ENCODE measurements around the gene C5orf63. TPM values are rescaled to one million over a fixed set of nuclear protein-coding genes. Genes with fewer than 3 reads are reported as not detected.

Gene C5orf63
- total RNA-seq, 1 donor from 2014 or later: 11.8 TPM

DNA sequence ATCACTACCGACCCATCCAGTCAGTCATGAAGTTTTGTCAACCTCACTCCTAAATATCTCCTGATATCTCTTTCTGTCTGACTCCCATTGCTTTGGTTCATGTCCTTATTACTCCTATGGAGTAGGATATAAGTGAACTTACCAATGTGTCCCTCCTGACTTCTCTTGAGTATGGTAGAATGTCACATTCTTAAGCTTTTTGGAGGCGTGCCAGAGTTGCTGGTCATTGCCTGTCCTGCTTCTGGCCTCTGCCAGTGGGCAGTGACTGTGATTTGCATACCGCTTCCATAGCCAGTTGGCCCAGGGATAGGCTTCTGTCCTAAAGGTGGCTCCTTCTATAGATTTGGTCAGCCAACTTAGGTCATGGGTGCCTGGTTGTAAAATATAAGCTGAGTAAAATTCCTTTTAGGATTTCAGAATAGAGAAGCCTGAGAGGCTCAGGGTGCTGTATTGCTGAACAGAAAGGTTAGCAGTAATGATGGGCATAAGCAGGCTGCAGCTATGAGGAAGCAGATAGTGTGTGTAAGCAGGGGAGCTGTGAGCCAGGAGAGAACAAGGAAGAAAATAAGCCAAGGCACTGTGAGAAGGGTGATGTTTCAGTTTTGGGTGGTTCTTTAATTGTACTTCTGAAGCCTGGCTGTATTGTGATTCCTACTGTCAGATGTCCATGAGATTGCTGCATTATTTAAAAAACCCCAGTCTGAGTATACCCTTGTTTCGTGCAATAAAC is 26.8 kb downstream of the C5orf63 start:
- TF ChIP-seq, protein P1, sequence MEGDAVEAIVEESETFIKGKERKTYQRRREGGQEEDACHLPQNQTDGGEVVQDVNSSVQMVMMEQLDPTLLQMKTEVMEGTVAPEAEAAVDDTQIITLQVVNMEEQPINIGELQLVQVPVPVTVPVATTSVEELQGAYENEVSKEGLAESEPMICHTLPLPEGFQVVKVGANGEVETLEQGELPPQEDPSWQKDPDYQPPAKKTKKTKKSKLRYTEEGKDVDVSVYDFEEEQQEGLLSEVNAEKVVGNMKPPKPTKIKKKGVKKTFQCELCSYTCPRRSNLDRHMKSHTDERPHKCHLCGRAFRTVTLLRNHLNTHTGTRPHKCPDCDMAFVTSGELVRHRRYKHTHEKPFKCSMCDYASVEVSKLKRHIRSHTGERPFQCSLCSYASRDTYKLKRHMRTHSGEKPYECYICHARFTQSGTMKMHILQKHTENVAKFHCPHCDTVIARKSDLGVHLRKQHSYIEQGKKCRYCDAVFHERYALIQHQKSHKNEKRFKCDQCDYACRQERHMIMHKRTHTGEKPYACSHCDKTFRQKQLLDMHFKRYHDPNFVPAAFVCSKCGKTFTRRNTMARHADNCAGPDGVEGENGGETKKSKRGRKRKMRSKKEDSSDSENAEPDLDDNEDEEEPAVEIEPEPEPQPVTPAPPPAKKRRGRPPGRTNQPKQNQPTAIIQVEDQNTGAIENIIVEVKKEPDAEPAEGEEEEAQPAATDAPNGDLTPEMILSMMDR (IDR thresholded peaks at IDR 0.05; ENCODE audit: partially characterized antibody, unreplicated experiment): no peak
- no peaks in the 10 kb centered on the region for H3K36me3 Mint-ChIP-seq (ENCODE audit: unreplicated experiment)
- H3K4me1 Mint-ChIP-seq (ENCODE audit: low read depth, unreplicated experiment): no peaks in the 10 kb centered on the region
- DNase-seq: no peak
- no peaks in the 10 kb centered on the region for H3K9me3 Mint-ChIP-seq (ENCODE audit: unreplicated experiment)
- H3K27me3 Mint-ChIP-seq (ENCODE audit: unreplicated experiment): peaks cover 1% of the 10 kb centered on the region
- no peak overlapping the region for H3K27ac Mint-ChIP-seq (ENCODE audit: unreplicated experiment)
- H3K4me3 Mint-ChIP-seq (ENCODE audit: unreplicated experiment): no peak overlapping the region

DNA sequence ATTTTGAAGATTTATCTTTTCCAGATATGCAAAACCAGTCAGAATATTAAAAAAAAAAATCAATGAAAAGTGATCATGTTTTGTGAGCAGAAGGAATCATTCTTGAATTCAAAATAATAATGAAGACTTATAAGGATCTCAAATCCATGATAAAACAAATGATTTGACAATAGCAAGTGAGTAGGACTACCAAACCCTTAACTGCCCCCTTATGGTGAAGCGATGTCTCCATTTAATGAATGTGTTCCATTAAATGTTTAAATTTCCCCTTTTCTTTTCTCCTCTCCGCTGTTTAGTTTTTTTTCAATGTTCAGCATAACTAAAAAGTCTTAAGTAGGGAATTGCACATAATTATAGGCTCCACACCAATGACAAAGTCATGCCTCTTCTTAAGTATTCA is 30.7 kb downstream of the C5orf63 start:
- H3K27ac Mint-ChIP-seq (ENCODE audit: unreplicated experiment): no peak overlapping the region
- no peak for DNase-seq
- TF ChIP-seq, protein P1 (IDR thresholded peaks at IDR 0.05; ENCODE audit: partially characterized antibody, unreplicated experiment): no peak

DNA sequence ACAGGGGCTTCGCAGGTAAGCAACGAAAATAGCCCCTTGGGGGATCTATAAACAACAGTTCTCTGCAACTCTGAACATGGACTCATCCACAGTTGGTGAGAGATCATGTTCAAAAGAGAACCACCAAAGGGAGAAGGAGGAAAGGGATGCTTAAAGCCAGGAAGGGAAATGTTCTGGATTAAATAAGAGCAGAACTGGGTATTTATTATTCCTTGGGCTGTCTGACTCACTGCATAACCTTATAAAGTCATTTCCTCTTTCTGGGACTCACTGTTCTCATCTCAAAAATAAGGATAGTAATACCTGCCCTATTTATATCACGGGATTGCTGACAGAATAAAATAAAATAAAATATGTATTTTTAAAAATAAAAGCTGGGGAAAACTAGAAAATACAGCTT is 31.7 kb downstream of the C5orf63 start:
- H3K27me3 Mint-ChIP-seq (ENCODE audit: unreplicated experiment): peaks cover 2% of the 10 kb centered on the region
- DNase-seq: no peak
- H3K27ac Mint-ChIP-seq (ENCODE audit: unreplicated experiment): no peak overlapping the region
- peaks cover 3% of the 10 kb centered on the region for H3K4me1 Mint-ChIP-seq (ENCODE audit: low read depth, unreplicated experiment)
- H3K36me3 Mint-ChIP-seq (ENCODE audit: unreplicated experiment): no peaks in the 10 kb centered on the region
- H3K9me3 Mint-ChIP-seq (ENCODE audit: unreplicated experiment): no peaks in the 10 kb centered on the region
- no peak overlapping the region for H3K4me3 Mint-ChIP-seq (ENCODE audit: unreplicated experiment)
- TF ChIP-seq, protein P1 (IDR thresholded peaks at IDR 0.05; ENCODE audit: partially characterized antibody, unreplicated experiment): no peak

More for the DNA sequence above, 30.7 kb downstream of the C5orf63 start:
- H3K36me3 Mint-ChIP-seq (ENCODE audit: unreplicated experiment): no peaks in the 10 kb centered on the region
- no peaks in the 10 kb centered on the region for H3K9me3 Mint-ChIP-seq (ENCODE audit: unreplicated experiment)
- no peak overlapping the region for H3K4me3 Mint-ChIP-seq (ENCODE audit: unreplicated experiment)
- peaks cover 3% of the 10 kb centered on the region for H3K4me1 Mint-ChIP-seq (ENCODE audit: low read depth, unreplicated experiment)
- H3K27me3 Mint-ChIP-seq (ENCODE audit: unreplicated experiment): peaks cover 2% of the 10 kb centered on the region

DNA sequence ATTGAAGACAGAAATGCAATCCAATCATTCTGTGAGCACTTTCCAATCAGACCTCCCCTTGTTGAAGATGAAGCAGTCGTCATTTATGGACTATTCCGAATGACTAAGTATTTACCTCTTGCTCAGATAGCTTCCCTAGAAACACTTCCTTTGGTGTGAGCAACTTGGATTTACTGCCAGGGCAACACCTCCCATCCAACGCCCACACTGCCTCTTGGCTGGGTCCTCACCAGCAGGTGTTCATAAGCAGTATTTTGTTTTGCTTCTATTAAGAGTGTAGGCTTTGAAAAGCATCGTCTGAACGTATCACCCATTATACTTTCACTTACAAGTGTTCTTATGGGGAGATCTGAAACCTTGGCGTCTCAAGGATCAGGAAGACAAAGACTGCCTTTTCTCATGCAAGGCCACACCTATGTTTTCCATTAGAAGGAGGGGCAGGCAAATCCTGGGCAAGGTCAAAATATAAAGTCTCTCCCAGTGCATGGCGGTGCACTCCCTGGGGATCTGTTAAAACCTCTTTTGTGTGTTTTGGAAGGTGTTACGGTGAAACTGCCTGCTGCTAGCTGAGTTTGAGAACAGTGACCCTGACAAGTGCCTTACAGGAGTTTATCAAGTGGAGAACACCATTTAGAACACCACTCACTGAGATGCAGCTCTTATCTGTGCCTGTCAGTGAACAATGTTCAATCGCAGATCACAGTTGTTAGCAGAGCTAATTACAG is 32.3 kb downstream of the C5orf63 start:
- Mint-ChIP-seq H3K36me3 (ENCODE audit: unreplicated experiment) (no peaks in the 10 kb centered on the region), H3K27ac (ENCODE audit: unreplicated experiment) (no peak overlapping the region), H3K4me1 (ENCODE audit: low read depth, unreplicated experiment) (peaks cover 3% of the 10 kb centered on the region), H3K27me3 (ENCODE audit: unreplicated experiment) (peaks cover 2% of the 10 kb centered on the region), H3K9me3 (ENCODE audit: unreplicated experiment) (no peaks in the 10 kb centered on the region), H3K4me3 (ENCODE audit: unreplicated experiment) (no peak overlapping the region)
- no peak for DNase-seq
- TF ChIP-seq, protein P1 (IDR thresholded peaks at IDR 0.05; ENCODE audit: partially characterized antibody, unreplicated experiment): no peak

DNA sequence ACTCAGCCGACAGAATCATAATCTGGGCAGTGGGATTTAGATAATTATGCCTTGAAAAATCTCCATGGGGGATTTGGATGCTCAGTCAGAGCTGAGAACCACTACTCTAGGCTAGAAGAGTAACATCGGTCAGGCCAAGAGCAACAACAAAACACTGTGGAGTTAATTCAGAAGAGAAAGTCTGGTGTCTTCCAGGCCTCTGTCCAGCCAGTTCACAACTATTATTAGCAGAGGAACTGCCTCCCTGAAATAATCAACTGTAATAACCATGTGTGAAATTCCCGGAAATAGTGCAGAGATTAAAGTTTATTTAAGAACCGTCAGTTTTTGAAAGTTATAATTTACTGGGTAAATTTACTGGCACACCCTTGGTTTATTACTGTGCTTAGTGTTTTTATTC is 34.8 kb downstream of the C5orf63 start:
- no peaks in the 10 kb centered on the region for H3K36me3 Mint-ChIP-seq (ENCODE audit: unreplicated experiment)
- peaks cover 3% of the 10 kb centered on the region for H3K4me1 Mint-ChIP-seq (ENCODE audit: low read depth, unreplicated experiment)
- TF ChIP-seq, protein P1 (IDR thresholded peaks at IDR 0.05; ENCODE audit: partially characterized antibody, unreplicated experiment): no peak
- DNase-seq: no peak
- no peaks in the 10 kb centered on the region for H3K9me3 Mint-ChIP-seq (ENCODE audit: unreplicated experiment)
- peaks cover 2% of the 10 kb centered on the region for H3K27me3 Mint-ChIP-seq (ENCODE audit: unreplicated experiment)
- H3K27ac Mint-ChIP-seq (ENCODE audit: unreplicated experiment): no peak overlapping the region
- no peak overlapping the region for H3K4me3 Mint-ChIP-seq (ENCODE audit: unreplicated experiment)
